Fibroblast of the aortic adventitia (primary cell): ENCODE measurements around the gene DSP. TPM values are rescaled to one million over a fixed set of nuclear protein-coding genes. Genes with fewer than 3 reads are reported as not detected.

Experiments used
- DNase-seq: peaks from one replicate; pipeline ENCODE4 v3.0.0-alpha.2; 2010; ENCODE audit warnings: low read depth
- H3K4me3 ChIP-seq: 2 replicates; pipeline ENCODE4 v1.5.1; 2011; ENCODE audit warnings: low read depth, mild to moderate bottlenecking, control low read depth, low read length, moderate library complexity
- CTCF ChIP-seq: IDR thresholded peaks from 2 replicates; pipeline ENCODE4 v1.5.1; 2011; ENCODE audit warnings: mild to moderate bottlenecking, low read length, control low read depth, inconsistent platforms; ENCODE audit not compliant: insufficient read depth
- total RNA-seq: library from RNA; depleted of rRNA; stranded (reverse); fragments of >200 nt; gene quantifications from 2 replicates; pipeline ENCODE4 v1.2.3, GENCODE V29; 2012; ENCODE audit warnings: low replicate concordance

Gene DSP
- total RNA-seq, 1 donor, result 4.2 TPM

GRCh38 chr6:7594579-7595125, 53.2 kb downstream of the DSP start:
- no peak overlapping the region for H3K4me3 ChIP-seq
- DNase-seq, result peak; percentile 11
- TF ChIP-seq CTCF, result no peak

GRCh38 chr6:7604003-7604402, 62.5 kb downstream of the DSP start:
- no peak for DNase-seq
- H3K4me3 ChIP-seq, result no peak overlapping the region
- TF ChIP-seq CTCF, result no peak

GRCh38 chr6:7604506-7604905, 63.0 kb downstream of the DSP start:
- no peak for TF ChIP-seq CTCF
- H3K4me3 ChIP-seq, result no peak overlapping the region
- DNase-seq, result no peak

DNA sequence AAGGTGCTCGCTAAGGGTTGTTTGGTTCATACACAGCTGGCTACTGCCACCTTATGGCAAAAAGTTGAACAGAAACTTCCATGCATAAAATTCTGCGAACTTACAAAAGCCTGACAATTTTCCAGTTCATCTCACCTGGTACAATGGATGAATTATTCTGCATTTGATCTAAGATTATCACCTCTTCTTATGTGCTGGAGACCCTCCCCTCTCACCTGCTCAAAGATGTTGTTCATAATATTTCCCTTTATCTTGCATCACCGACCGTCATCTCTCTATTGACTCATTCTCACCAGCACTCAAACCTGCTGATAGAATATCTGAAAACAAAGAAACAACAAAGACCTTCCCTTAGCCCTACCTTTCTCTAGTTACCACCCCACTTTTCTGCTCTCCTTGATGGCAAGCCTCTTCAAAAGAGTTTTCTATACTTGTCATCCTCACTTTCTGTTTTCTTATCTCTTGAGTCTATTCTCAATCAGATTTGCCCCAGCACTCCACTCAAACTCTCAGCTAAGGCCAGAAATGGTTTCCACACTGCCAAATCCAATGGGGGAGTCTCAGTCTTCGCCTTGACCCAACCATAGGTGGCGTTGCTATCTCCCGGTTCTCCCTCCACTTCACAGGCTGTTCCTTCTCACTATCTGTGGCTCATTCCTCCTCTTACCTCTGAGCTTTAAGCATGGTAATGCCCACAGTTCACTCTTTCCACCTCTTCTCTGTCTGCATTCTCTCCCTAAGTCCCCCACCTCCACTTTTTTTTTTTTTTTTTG, 74.3 kb downstream of the DSP start:
- peak; percentile 81 for DNase-seq
- no peak overlapping the region for H3K4me3 ChIP-seq
- peak; percentile 82 for TF ChIP-seq CTCF

- no peak overlapping the region for H3K4me3 ChIP-seq
- DNase-seq, result peak; percentile 97
- TF ChIP-seq CTCF, result no peak
Observed at GRCh38 chr6:7617801-7618764, 76.6 kb downstream of the DSP start.

GRCh38 chr6:7621761-7622160, 80.3 kb downstream of the DSP start:
- TF ChIP-seq CTCF, result no peak
- no peak overlapping the region for H3K4me3 ChIP-seq
- peak; percentile 84 for DNase-seq
